ENCODE data around the gene TRIM44. TPM values are rescaled to one million over a fixed set of nuclear protein-coding genes. Genes with fewer than 3 reads are reported as not detected.

Gene TRIM44
- total RNA-seq, 1 experiment from 2014 or later = 33.4 TPM

GRCh38 chr11:35815556-35816315, 153.2 kb downstream of the TRIM44 start (continued):
- no peak for TF ChIP-seq CBX3 (IDR thresholded peaks at IDR 0.05; ENCODE audit: low read depth)
- TF ChIP-seq ELF1 (IDR thresholded peaks at IDR 0.05; ENCODE audit: borderline replicate concordance, low read depth) = no peak
- no peak for TF ChIP-seq EZH2phosphoT487 (IDR thresholded peaks at IDR 0.05; ENCODE audit: borderline replicate concordance)
- no peak for TF ChIP-seq RAD21 (IDR thresholded peaks at IDR 0.05; ENCODE audit: low read depth)
- no peak for TF ChIP-seq SIN3A (IDR thresholded peaks at IDR 0.05; ENCODE audit: low read depth)

- Histone ChIP-seq H3K9me3 (ENCODE audit: control insufficient read depth in 1 of 2, insufficient read depth in 1 of 2, low read depth in 1 of 2, low read length in 2 of 2) (no peaks in the 10 kb centered on the region), H3K36me3 (ENCODE audit: control insufficient read depth in 1 of 2, insufficient read depth in 2 of 2, low read length in 2 of 2) (no peaks in the 10 kb centered on the region), H3K4me1 (ENCODE audit: control insufficient read depth in 1 of 2, insufficient read depth in 2 of 2, low read length in 2 of 2) (peaks cover 3 to 28% of the 10 kb centered on the region in 2 experiments; a peak in 3 of 4 replicates), H3K4me2 (ENCODE audit: low read length) (no peak overlapping the region), H3K4me3 (replicated peaks in 1 of 2; ENCODE audit: low read depth in 1 of 2, low read length in 2 of 2) (no peak overlapping the region), H2AFZ (ENCODE audit: low read depth, low read length, poor library complexity, severe bottlenecking) (no peak overlapping the region), H3K79me2 (ENCODE audit: insufficient read depth, low read length) (no peaks in the 10 kb centered on the region), H4K20me1 (ENCODE audit: insufficient read depth) (no peaks in the 10 kb centered on the region), H3K27ac (ENCODE audit: low read depth, low read length) (no peak overlapping the region), H3K27me3 (ENCODE audit: insufficient read depth, low read length) (no peaks in the 10 kb centered on the region), H3K9ac (ENCODE audit: low read length) (no peak overlapping the region), H3K9me2 (ENCODE audit: insufficient read depth) (no peaks in the 10 kb centered on the region)
- RAD21 ChIA-PET (ENCODE audit: low non-redundant PET in 1 of 2, low total read pairs in 2 of 2, uncharacterized antibody in 2 of 2, unreplicated experiment in 2 of 2) = no interaction called here
- no TSS peak for BruUV-seq (replicated peaks)
- intact Hi-C loops (cut with micrococcal nuclease) = no loop called here
- ATAC-seq (no peak), DNase-seq (ENCODE audit: low read depth, low spot score) (no peak)
- POLR2A ChIA-PET = no interaction called here
- CTCF ChIA-PET = interaction anchor here (1.7 to 3.1 kb wide), 3 partner anchors 8 to 158 kb away, joined by 7 to 36 read pairs (median 16); partner anchors contain the start of gene TRIM44
- no peak for TF ChIP-seq JUND (IDR thresholded peaks at IDR 0.05)
- TF ChIP-seq MAX (IDR thresholded peaks at IDR 0.05) = no peak
- no peak for TF ChIP-seq SRF (IDR thresholded peaks at IDR 0.05; ENCODE audit: low read depth)
- TF ChIP-seq POLR2AphosphoS5 (IDR thresholded peaks at IDR 0.05; ENCODE audit: low read depth, low read length) = no peak
- no peak for TF ChIP-seq CTCF (IDR thresholded peaks at IDR 0.05 in 2 of 3, conservative IDR thresholded peaks at IDR 0.05 in 1 of 3; ENCODE audit: borderline replicate concordance in 1 of 3, insufficient read depth in 1 of 3, low read depth in 2 of 3, low read length in 2 of 3)
- TF ChIP-seq EZH2 (IDR thresholded peaks at IDR 0.05) = no peak
- TF ChIP-seq CBX3 (IDR thresholded peaks at IDR 0.05; ENCODE audit: low read depth) = no peak
- TF ChIP-seq REST (IDR thresholded peaks at IDR 0.05; ENCODE audit: low read depth) = no peak
- TF ChIP-seq SP1 (IDR thresholded peaks at IDR 0.05; ENCODE audit: low read depth) = no peak
- no peak for TF ChIP-seq ATF3 (IDR thresholded peaks at IDR 0.05)
- TF ChIP-seq EGR1 (IDR thresholded peaks at IDR 0.05; ENCODE audit: low read depth) = no peak
- no peak for TF ChIP-seq ZBTB33 (IDR thresholded peaks at IDR 0.05; ENCODE audit: extremely low read depth, insufficient replicate concordance, low read length)
- no peak for TF ChIP-seq RAD21 (IDR thresholded peaks at IDR 0.05; ENCODE audit: low read depth)
- TF ChIP-seq ELF1 (IDR thresholded peaks at IDR 0.05; ENCODE audit: borderline replicate concordance, low read depth) = no peak
- TF ChIP-seq CEBPB (IDR thresholded peaks at IDR 0.05; ENCODE audit: low read depth) = no peak
- TF ChIP-seq ZFX (IDR thresholded peaks at IDR 0.05) = no peak
Observed at GRCh38 chr11:35820614-35821013, 158.0 kb downstream of the TRIM44 start.

Measured in HCT116 (cell line).